Neural progenitor cell (in vitro differentiated cells): ENCODE measurements around the gene GNB4. TPM values are rescaled to one million over a fixed set of nuclear protein-coding genes. Genes with fewer than 3 reads are reported as not detected.

Experiments
- DNase-seq: peaks from one replicate; pipeline ENCODE4 v3.0.0-alpha.2; 2016; ENCODE audit warnings: low spot score
- H2AFZ ChIP-seq: fragments of 200-600 bp; sonication (generic); replicated peaks from 2 replicates; pipeline ENCODE4 v1.6.1; 2016; ENCODE audit warnings: antibody characterized with exemption
- H3F3A ChIP-seq: fragments of 200-600 bp; sonication (generic); 2 replicates; pipeline ENCODE4 v1.6.1; 2016; ENCODE audit warnings: antibody characterized with exemption, low read depth
- H3K27ac ChIP-seq: fragments of 200-600 bp; sonication (generic); 2 replicates; pipeline ENCODE4 v1.5.1; 2016; ENCODE audit warnings: mild to moderate bottlenecking
- H3K27me3 ChIP-seq: fragments of 200-600 bp; sonication (generic); 2 replicates; pipeline ENCODE4 v1.6.1; 2016; ENCODE audit warnings: mild to moderate bottlenecking, moderate library complexity
- H3K36me3 ChIP-seq: fragments of 200-600 bp; sonication (generic); 2 replicates; pipeline ENCODE4 v1.5.1; 2016
- H3K4me1 ChIP-seq: fragments of 200-600 bp; sonication (generic); 2 replicates; pipeline ENCODE4 v1.6.1; 2016; ENCODE audit warnings: mixed run types
- H3K4me2 ChIP-seq: fragments of 200-600 bp; sonication (generic); 2 replicates; pipeline ENCODE4 v1.6.1; 2016
- H3K4me3 ChIP-seq: fragments of 200-600 bp; sonication (generic); 2 replicates; pipeline ENCODE4 v1.5.1; 2016
- H3K79me2 ChIP-seq: fragments of 200-600 bp; sonication (generic); 2 replicates; pipeline ENCODE4 v1.6.1; 2016; ENCODE audit warnings: low read depth
- H3K9ac ChIP-seq: fragments of 200-600 bp; sonication (generic); 2 replicates; pipeline ENCODE4 v1.6.1; 2016
- H3K9me3 ChIP-seq: fragments of 200-600 bp; sonication (generic); 2 replicates; pipeline ENCODE4 v1.5.1; 2016; ENCODE audit warnings: low read depth
- H4K20me1 ChIP-seq: fragments of 200-600 bp; sonication (generic); 2 replicates; pipeline ENCODE4 v1.6.1; 2016; ENCODE audit warnings: low read depth
- H3K27ac Mint-ChIP-seq: 3 replicates; pipeline ENCODE4 v1.8.0; 2021; ENCODE audit warnings: mixed read lengths
- H3K27me3 Mint-ChIP-seq: 2 replicates; pipeline ENCODE4 v1.8.0; 2022; ENCODE audit warnings: low read depth, mild to moderate bottlenecking, inconsistent platforms, moderate library complexity, mixed read lengths; ENCODE audit not compliant: insufficient read depth
- H3K36me3 Mint-ChIP-seq: 3 replicates; pipeline ENCODE4 v1.8.0; 2021; ENCODE audit warnings: mixed read lengths
- H3K4me1 Mint-ChIP-seq: 3 replicates; pipeline ENCODE4 v1.8.0; 2021; ENCODE audit warnings: mixed read lengths
- H3K4me3 Mint-ChIP-seq: 3 replicates; pipeline ENCODE4 v1.8.0; 2021; ENCODE audit warnings: mild to moderate bottlenecking, moderate library complexity, mixed read lengths
- H3K9me3 Mint-ChIP-seq: 3 replicates; pipeline ENCODE4 v1.8.0; 2020; ENCODE audit warnings: mixed read lengths
- EZH2 ChIP-seq: fragments of 200-600 bp; sonication (generic); IDR thresholded peaks from 2 replicates; pipeline ENCODE4 v1.6.1; 2017; ENCODE audit warnings: antibody characterized with exemption, mild to moderate bottlenecking, moderate library complexity
- EZH2phosphoT487 ChIP-seq: fragments of 200-600 bp; sonication (generic); IDR thresholded peaks from 2 replicates; pipeline ENCODE4 v1.6.1; 2017; ENCODE audit warnings: antibody characterized with exemption
- small RNA-seq: library from RNA; depleted of rRNA; stranded (forward); fragments of <200 nt; gene quantifications from one replicate; pipeline ENCODE3, GENCODE V24; 2015
- total RNA-seq: library from RNA; depleted of rRNA; stranded (reverse); fragments of >200 nt; gene quantifications from 2 replicates; pipeline ENCODE4 v1.2.3, GENCODE V29; 2015; ENCODE audit warnings: low replicate concordance
- TF ChIP-seq, protein P1 (sequence below): fragments of 200-600 bp; sonication (generic); IDR thresholded peaks from 2 replicates; pipeline ENCODE4 v1.5.1; 2017; ENCODE audit warnings: antibody characterized with exemption, mild to moderate bottlenecking

The GNB4 gene
- total RNA-seq, 1 donor from 2014 or later: 74.6 TPM

GRCh38 chr3:179348325-179349013 is 102.8 kb downstream of the GNB4 start:
- H3K4me1 Mint-ChIP-seq: peaks cover 7% of the 10 kb centered on the region
- Histone ChIP-seq H3K4me3 (peak overlapping the region; percentile 59), H3K36me3 (no peaks in the 10 kb centered on the region), H3K79me2 (peaks cover 21% of the 10 kb centered on the region), H3K4me2 (peak overlapping the region; percentile 88), H3K27ac (no peak overlapping the region), H3F3A (peaks cover 3% of the 10 kb centered on the region), H3K4me1 (peaks cover 7% of the 10 kb centered on the region), H3K27me3 (no peaks in the 10 kb centered on the region), H4K20me1 (peaks cover 10% of the 10 kb centered on the region), H3K9ac (peak overlapping the region; percentile 55), H2AFZ (no peak overlapping the region), H3K9me3 (no peaks in the 10 kb centered on the region)
- H3K36me3 Mint-ChIP-seq: peaks cover 15% of the 10 kb centered on the region
- H3K9me3 Mint-ChIP-seq: no peaks in the 10 kb centered on the region
- no peak overlapping the region for H3K27ac Mint-ChIP-seq
- H3K4me3 Mint-ChIP-seq: peak overlapping the region; percentile 98
- DNase-seq: peak; percentile 3
- TF ChIP-seq EZH2 (no peak), EZH2phosphoT487 (no peak)
- TF ChIP-seq, protein P1, sequence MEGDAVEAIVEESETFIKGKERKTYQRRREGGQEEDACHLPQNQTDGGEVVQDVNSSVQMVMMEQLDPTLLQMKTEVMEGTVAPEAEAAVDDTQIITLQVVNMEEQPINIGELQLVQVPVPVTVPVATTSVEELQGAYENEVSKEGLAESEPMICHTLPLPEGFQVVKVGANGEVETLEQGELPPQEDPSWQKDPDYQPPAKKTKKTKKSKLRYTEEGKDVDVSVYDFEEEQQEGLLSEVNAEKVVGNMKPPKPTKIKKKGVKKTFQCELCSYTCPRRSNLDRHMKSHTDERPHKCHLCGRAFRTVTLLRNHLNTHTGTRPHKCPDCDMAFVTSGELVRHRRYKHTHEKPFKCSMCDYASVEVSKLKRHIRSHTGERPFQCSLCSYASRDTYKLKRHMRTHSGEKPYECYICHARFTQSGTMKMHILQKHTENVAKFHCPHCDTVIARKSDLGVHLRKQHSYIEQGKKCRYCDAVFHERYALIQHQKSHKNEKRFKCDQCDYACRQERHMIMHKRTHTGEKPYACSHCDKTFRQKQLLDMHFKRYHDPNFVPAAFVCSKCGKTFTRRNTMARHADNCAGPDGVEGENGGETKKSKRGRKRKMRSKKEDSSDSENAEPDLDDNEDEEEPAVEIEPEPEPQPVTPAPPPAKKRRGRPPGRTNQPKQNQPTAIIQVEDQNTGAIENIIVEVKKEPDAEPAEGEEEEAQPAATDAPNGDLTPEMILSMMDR: no peak
- no peaks in the 10 kb centered on the region for H3K27me3 Mint-ChIP-seq

DNA sequence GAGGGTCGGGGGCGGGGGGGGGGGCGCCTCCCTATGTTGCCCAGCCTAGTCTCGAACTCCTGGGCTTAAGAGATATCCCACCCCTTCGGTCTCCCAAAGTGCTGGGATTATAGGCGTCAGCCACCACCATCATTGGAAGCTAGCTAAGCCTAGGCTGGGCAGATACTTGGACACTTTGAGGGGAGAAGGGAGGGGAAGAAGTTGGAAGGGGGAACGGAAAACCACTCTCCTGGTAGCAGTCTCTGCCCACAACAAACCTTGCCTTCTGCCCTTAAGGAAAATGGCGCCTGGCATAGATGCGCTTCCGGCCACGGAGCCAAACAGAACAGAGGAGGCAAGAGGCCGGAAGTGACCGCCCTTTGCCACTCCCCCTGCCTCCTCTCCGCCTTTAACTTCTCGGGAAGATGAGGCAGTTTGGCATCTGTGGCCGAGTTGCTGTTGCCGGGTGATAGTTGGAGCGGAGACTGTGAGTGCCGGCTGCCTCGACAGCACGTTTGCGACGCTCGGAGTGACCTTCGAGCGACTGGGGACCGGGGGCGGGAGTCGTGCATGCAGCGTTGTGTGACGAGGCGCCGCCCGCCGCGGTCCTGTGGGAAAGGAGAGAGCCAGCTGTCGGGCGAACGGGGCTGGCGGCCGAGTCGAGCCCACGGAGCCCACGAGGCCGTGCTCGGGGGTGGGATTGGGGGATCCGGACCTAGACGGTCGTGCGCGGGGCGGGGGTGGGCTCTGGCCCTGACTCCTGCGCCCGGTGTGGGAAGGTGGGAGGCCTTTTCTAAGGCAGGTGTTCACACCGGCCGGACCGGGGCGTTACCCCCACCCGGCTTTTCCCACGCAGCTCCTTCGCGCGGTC is 103.7 kb downstream of the GNB4 start, which contains the start of gene MFN1:
Gene MFN1 (plus strand): TSS at position 365 of the 850 bp plus-strand sequence. CDS start 1,143 bp downstream, outside the sequence.
- peak; percentile 93 for DNase-seq
- Histone ChIP-seq H3K9ac (peak within 1 kb of the TSS; percentile 55), H3K4me2 (peak within 1 kb of the TSS; percentile 88), H3K27me3 (no peaks in the 10 kb centered on the region), H3K27ac (no peak within 1 kb of the TSS), H3K36me3 (no peaks in the 10 kb centered on the region), H3F3A (peaks cover 3% of the 10 kb centered on the region), H3K79me2 (peaks cover 21% of the 10 kb centered on the region), H2AFZ (peak within 1 kb of the TSS; percentile 85), H3K4me3 (peak within 1 kb of the TSS; percentile 59), H3K9me3 (no peaks in the 10 kb centered on the region), H3K4me1 (peaks cover 7% of the 10 kb centered on the region), H4K20me1 (peaks cover 10% of the 10 kb centered on the region)
- Mint-ChIP-seq H3K4me1 (peaks cover 7% of the 10 kb centered on the region), H3K4me3 (peak within 1 kb of the TSS; percentile 98), H3K27ac (peak within 1 kb of the TSS; percentile 91), H3K9me3 (no peaks in the 10 kb centered on the region), H3K27me3 (no peaks in the 10 kb centered on the region), H3K36me3 (peaks cover 12% of the 10 kb centered on the region)
- TF ChIP-seq EZH2 (peak; percentile 75), EZH2phosphoT487 (no peak)
- TF ChIP-seq, protein P1: no peak

Small RNA genes within 50 kb of the gene (small RNA-seq; reads per million reads assigned to genes)
- not detected for gene AC007620.1

Other genes with a start within 250 kb of the GNB4 start
- 2.9 and 4.4 TPM in 2 replicates for gene KCNMB3, start 200.4 kb downstream of the GNB4 start, total RNA-seq
- 55.0 and 107 TPM in 2 replicates for gene ZNF639, start 128.4 kb downstream of the GNB4 start, total RNA-seq
- gene MFN1, start 103.8 kb downstream of the GNB4 start, total RNA-seq: 45.6 and 62.5 TPM in 2 replicates
- 139 and 155 TPM in 2 replicates for gene ACTL6A, start 111.5 kb upstream of the GNB4 start, total RNA-seq
- gene MRPL47, start 153.2 kb upstream of the GNB4 start, total RNA-seq: 46.8 and 64.5 TPM in 2 replicates
- gene NDUFB5, start 153.3 kb upstream of the GNB4 start, total RNA-seq: 104 and 193 TPM in 2 replicates
- 17.7 and 18.1 TPM in 2 replicates for gene USP13, start 201.6 kb upstream of the GNB4 start, total RNA-seq